Renal pelvis (tissue), 4 donors: ENCODE results near the gene MMP25. TPM values are rescaled to one million over a fixed set of nuclear protein-coding genes. Genes with fewer than 3 reads are reported as not detected.

Source experiments
- DNase-seq: peaks from one replicate; pipeline ENCODE4 v3.0.0-alpha.2; 2013
- polyA plus RNA-seq, 3 donors: library from polyadenylated mRNA; unstranded; fragments of 120-200 nt; gene quantifications; one replicate each; pipeline ENCODE4 v1.2.1, GENCODE V29; 2013; ENCODE audit not compliant: insufficient read length in 3 of 3

The MMP25 gene
- polyA plus RNA-seq, 3 donors, result 1.4 to 1.6 (median 1.5) TPM

DNA sequence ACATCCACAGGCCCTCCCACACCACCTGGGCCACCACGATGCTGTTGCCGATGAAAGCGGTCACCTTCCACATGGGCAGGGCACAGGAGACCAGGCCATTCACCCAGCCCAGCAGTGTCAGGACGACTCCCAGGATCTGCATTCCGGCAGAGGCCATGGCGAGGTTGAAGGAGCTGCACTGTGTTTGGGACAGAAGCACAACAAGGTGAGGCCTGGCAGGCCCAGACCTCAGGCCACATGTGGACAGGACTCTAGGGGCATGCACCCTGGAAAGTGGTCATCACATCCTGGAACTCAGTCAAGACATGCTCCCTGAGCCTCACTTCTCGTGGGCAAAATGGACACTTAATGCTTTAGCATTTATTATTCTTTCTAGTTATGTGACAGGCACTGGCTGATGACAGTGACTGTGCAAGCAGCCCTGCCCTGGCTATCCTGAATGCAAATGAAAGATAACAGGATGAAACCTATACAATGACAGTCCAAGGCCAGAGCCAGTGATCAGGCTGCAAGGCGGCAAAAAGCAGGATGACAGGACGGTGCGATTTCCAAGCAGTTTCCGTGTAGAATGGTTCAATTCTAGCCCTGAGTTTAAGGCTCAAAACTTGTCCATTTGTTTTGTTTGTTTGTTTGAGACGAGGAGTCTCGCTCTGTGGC, 30.4 kb upstream of the MMP25 start:
- no peak for DNase-seq

DNA sequence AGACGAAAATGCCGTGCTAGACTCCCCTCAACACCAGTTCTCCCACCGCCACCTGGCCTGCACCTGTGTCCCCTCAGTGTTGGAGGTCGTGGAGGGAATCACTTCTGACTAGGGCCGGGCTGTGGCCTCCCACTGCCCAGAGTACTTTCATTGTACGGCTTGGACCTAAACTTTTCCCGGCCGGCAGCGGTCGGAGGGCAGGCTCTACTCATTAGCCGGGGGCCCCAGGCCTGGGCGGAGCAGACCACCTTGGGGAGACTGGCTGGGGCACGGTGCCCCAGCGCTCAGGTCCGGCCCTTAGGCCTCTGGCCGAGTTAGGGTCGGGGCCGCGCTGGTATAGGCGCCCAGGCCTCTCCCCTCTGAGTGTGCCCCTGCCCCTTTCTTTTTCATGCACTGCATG, 29.0 kb upstream of the MMP25 start:
- DNase-seq, result no peak

- DNase-seq, result no peak
These were observed 28.4 kb upstream of the MMP25 start, which contains the start of gene CLDN6 for GRCh38 chr16:3017794-3018506. Gene CLDN6 (minus strand): TSS chr16:3018183. CDS start chr16:3016021, 2,162 bp downstream.

GRCh38 chr16:3019594-3020246, 26.6 kb upstream of the MMP25 start:
- DNase-seq, result no peak

DNA sequence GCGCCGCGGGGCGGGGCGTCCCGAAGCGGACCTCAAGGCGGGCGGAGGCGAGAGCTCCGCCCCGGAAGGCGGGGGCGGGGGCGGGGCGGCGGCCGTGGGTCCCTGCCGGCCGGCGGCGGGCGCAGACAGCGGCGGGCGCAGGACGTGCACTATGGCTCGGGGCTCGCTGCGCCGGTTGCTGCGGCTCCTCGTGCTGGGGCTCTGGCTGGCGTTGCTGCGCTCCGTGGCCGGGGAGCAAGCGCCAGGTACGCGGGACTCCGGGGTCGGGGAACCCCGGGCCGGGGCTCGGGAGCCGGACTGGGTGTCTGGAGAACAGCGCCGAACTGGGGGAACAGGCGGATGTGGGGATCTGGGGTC, 26.1 kb upstream of the MMP25 start, which contains the start of gene TNFRSF12A:
TSS of gene TNFRSF12A (plus strand) at position 122 of the 357 bp plus-strand sequence. CDS start at position 152, 30 bp downstream.
- DNase-seq, result peak; percentile 81

DNA sequence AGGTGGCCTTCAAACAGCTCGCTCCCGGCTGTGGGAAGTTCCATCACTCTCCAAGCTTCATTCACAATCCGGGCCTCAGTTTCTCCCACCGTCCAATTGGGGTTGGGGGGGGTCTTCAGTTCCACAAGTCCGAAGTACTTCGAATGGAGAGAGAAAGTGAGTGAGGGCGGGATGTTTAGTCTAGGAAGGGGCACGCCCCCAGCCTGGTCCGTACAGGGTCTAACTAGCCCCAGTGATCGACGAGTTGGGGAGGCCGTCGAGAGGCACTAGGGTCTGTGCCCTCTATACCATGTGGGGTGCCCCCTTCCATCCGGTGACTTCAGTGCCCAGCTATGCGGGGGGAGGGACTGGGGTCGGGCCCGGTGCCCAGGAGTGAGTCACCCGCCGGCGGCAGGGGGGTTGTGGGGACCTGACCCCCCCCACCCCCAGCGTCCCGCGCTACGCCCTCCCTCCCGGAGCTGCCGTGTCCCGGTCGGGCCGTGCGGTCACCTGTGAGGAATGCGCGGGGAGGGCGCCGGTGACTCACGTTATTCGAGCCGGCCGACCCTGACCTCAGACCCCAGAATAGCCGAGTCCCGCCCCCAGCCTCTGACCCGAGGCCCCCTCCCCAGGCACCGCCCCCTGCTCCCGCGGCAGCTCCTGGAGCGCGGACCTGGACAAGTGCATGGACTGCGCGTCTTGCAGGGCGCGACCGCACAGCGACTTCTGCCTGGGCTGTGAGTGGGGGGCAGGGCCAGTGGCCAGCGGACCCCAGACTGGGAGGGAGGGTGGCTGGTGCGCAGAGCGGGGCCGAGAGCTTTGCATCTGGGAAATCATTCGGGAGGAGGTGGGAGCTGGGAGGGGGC, 25.5 kb upstream of the MMP25 start:
- no peak for DNase-seq

DNA sequence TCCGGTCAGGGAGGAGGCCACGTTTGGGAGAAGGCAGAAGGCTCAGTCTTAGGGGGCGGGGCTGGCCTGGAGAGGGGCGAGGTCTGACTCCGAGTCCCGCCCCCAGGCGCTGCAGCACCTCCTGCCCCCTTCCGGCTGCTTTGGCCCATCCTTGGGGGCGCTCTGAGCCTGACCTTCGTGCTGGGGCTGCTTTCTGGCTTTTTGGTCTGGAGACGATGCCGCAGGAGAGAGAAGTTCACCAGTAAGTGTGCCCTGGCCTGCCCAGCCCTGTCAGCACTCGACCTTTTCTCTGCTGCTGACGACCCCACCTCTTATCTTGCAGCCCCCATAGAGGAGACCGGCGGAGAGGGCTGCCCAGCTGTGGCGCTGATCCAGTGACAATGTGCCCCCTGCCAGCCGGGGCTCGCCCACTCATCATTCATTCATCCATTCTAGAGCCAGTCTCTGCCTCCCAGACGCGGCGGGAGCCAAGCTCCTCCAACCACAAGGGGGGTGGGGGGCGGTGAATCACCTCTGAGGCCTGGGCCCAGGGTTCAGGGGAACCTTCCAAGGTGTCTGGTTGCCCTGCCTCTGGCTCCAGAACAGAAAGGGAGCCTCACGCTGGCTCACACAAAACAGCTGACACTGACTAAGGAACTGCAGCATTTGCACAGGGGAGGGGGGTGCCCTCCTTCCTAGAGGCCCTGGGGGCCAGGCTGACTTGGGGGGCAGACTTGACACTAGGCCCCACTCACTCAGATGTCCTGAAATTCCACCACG, 24.7 kb upstream of the MMP25 start:
- no peak for DNase-seq

DNA sequence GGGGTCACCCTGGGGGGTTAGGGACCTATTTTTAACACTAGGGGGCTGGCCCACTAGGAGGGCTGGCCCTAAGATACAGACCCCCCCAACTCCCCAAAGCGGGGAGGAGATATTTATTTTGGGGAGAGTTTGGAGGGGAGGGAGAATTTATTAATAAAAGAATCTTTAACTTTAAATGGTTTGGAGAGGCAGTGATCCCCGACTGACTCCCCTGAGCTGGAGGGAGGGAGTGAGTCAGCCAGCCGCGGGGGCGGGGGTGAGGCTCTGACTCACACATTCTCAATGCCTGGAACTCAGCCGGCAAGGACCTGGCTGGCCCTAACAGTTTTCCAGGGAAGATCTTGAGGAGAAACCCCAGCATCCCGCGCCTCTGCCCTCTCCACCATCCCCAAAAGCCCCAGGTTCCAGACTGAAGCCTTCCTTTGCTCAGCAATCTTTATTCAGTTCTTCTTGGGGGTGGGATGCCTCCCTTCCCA, 24.1 kb upstream of the MMP25 start:
- peak; percentile 88 for DNase-seq

DNA sequence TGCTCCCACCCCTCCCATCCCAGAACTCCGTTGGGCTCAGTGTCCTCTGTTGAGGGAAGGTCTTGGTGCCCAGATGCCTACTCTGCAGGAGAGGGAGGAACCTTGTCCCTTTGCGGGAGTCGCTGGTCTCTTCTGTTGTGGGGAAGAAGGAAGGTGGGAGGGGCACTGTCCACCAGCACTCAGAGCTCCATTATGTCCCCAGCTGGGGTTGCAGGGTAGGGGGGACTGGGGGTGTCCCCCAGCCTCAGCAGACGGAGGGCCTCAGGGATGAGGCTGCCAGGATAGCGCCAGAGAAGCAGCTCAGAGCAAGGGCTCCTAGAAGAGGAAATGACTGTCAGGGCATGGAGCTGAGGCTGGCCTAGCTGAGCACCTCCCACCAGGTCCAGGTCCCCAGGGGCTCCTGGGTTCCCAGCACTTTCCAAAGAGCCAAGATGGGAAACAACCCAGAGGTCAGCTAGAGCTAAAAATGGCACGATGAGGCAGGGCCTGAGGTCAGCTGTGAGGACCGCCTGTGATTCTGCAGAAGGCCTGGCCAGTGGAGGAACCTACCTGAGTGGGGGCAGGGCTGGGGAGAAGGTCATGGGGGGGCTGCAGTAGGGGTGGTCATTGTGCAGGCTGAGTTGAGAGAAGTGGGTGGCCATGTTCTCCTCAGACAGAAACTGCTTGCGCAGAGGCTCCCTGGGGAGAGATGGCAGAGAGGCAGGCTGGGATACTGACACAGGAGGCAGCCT, 23.5 kb upstream of the MMP25 start:
- no peak for DNase-seq

DNA sequence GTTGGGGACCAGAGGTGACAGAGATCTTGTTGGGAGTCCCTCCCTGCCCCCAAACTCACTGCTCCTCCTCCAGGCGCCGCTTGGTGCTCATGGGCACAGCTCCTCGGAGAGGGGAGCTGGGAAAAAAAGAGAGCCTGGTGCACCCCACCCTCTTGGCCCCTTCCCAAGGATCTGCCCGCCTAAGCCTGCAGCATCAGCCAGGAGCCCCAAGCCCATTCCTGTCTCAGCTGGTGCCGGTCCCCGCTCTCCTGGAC, 23.0 kb upstream of the MMP25 start:
- DNase-seq, result no peak

DNA sequence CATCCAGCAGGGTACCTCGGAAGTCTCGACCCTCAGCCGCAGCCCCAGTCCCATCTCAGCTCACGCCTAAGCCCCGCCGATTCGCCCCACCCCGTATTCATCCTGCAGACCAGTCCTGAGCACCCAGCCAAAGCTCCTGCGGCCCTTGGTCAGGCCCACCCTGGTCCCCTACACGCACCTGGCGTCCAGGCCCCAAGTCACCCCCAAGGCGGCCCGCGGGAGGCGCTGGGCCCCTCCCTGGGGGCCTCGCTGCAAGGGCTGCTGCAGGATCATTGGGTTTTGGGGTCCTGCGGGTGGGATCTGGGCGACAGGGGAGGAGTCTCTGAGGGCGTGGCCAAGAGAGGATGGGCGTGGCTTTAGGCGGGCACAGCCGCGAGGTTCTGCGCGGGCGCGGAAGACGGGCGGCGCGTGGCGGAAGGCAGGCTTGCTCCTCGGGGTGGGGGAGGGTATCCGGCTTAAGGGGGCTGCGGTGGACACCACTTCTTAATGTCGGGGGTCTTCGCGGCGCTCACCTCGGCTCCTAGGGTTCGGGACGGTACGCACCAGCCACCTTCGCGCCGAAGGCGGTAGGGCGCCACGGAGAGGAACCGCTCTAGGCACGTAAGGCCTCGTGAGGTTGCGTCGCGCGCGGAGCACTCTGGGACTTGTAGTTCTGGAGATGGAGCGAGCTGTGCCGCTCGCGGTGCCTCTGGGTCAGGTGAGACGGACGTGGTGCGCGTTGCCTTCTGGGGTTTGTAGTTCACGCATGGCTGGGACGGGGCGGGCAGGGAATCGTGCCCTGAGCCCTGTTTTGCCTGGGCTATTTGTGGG, 22.5 kb upstream of the MMP25 start, which contains the start of the genes HCFC1R1 and THOC6:
TSS of gene HCFC1R1 (minus strand) at position 274 of the 810 bp plus-strand sequence. CDS start at position 273, 1 bp downstream.
TSS of gene THOC6 (plus strand) at position 367 of the 810 bp plus-strand sequence. CDS start at position 659, 292 bp downstream.
- peak; percentile 97 for DNase-seq

- DNase-seq, result no peak
These were observed 21.0 kb upstream of the MMP25 start for GRCh38 chr16:3025032-3026002.

GRCh38 chr16:3026003-3026378, 20.4 kb upstream of the MMP25 start:
- no peak for DNase-seq

DNA sequence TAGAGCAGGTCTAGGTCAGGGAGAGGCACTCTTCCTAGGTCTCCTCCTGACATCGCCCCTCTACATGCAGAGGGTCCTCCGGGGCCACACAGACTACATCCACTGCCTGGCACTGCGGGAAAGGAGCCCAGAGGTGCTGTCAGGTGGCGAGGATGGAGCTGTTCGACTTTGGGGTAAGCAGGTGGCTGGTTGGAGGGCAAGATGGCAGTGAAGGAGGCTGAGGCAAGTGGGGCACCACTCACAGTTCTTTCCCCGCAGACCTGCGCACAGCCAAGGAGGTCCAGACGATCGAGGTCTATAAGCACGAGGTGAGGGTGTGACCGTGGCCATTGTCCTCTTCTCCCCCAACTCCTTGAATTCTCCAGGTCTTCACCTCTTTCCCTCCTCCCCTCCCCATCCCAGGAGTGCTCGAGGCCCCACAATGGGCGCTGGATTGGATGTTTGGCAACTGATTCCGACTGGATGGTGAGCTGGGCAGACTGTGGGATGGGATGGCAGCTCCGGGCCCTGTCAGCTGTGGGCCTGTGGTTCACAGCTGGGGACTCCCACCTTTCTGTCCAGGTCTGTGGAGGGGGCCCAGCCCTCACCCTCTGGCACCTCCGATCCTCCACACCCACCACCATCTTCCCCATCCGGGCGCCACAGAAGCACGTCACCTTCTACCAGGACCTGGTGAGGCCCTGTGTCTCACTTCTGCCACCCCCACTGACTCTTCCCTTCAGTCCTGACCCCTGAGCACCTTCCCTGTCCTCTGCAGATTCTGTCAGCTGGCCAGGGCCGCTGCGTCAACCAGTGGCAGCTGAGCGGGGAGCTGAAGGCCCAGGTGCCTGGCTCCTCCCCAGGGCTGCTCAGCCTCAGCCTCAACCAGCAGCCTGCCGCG, 19.5 kb upstream of the MMP25 start:
- no peak for DNase-seq

DNA sequence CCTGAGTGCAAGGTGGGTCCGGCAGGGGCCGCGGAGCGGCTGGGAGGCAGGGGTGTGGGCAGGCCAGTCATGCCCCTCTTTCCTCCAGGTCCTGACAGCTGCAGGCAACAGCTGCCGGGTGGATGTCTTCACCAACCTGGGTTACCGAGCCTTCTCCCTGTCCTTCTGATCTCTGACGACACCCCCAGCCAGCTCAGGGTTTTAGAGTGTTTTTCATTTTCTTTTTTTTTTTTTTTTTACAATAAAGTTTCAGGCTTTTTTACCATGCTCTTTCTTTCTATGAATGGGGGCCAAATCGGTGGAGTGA, 18.9 kb upstream of the MMP25 start:
- DNase-seq, result no peak

- DNase-seq, result peak; percentile 82
These were observed 18.2 kb upstream of the MMP25 start for GRCh38 chr16:3027983-3028715.
